NCI-H2029 treated with DMSO at 0.1 percent for 48 hours (cell line): ENCODE measurements around the gene TLK1.

ENCODE experiments used
- DNase-seq: peaks from one replicate; lab custom pipeline; 2025; lab: John Stamatoyannopoulos, UW

TLK1 gene

GRCh38 chr2:171160119-171160955 is at the start of gene TLK1:
TSS of gene TLK1 (minus strand) at chr2:171160893. CDS start at chr2:171160428, 465 bp downstream.
- no peak for DNase-seq

GRCh38 chr2:171210216-171210863 is 49.6 kb upstream of the TLK1 start:
- DNase-seq = no peak

GRCh38 chr2:171208657-171209056 is 48.0 kb upstream of the TLK1 start:
- DNase-seq = no peak

- DNase-seq = no peak
These were observed 45.9 kb upstream of the TLK1 start for GRCh38 chr2:171206422-171207115.

- no peak for DNase-seq
These were observed 44.9 kb upstream of the TLK1 start for GRCh38 chr2:171205551-171205950.

GRCh38 chr2:171201767-171202166 is 41.1 kb upstream of the TLK1 start:
- DNase-seq = no peak

GRCh38 chr2:171201271-171201670 is 40.6 kb upstream of the TLK1 start:
- DNase-seq = no peak

- DNase-seq = no peak
These were observed 39.8 kb upstream of the TLK1 start for GRCh38 chr2:171200469-171200868.

GRCh38 chr2:171191021-171191420 is 30.3 kb upstream of the TLK1 start:
- no peak for DNase-seq

- DNase-seq = no peak
These were observed 27.1 kb upstream of the TLK1 start for GRCh38 chr2:171187819-171188218.

GRCh38 chr2:171187177-171187576 is 26.5 kb upstream of the TLK1 start:
- no peak for DNase-seq

- no peak for DNase-seq
These were observed 25.2 kb upstream of the TLK1 start for GRCh38 chr2:171185941-171186340.

GRCh38 chr2:171185165-171185818 is 24.6 kb upstream of the TLK1 start:
- no peak for DNase-seq

- no peak for DNase-seq
These were observed 20.7 kb upstream of the TLK1 start for GRCh38 chr2:171181064-171182049.

- no peak for DNase-seq
These were observed 19.7 kb upstream of the TLK1 start for GRCh38 chr2:171180229-171180930.

GRCh38 chr2:171178993-171179392 is 18.3 kb upstream of the TLK1 start:
- DNase-seq = no peak

- no peak for DNase-seq
These were observed 15.8 kb upstream of the TLK1 start for GRCh38 chr2:171176516-171176915.

GRCh38 chr2:171174075-171174474 is 13.4 kb upstream of the TLK1 start:
- DNase-seq = no peak

- DNase-seq = no peak
These were observed 12.4 kb upstream of the TLK1 start for GRCh38 chr2:171173087-171173486.

- DNase-seq = no peak
These were observed 11.1 kb upstream of the TLK1 start for GRCh38 chr2:171171808-171172207.
